ENCODE data around the gene TP53I11. TPM values are rescaled to one million over a fixed set of nuclear protein-coding genes. Genes with fewer than 3 reads are reported as not detected.

TP53I11 gene
- total and polyA plus RNA-seq, 9 of the 15 experiments (the other 6 are each of a cell fraction or from before 2014, with no cell fraction given): 0.14 to 2.5 (median 1.2) TPM; not detected in 2

- H3K27me3 ChIP-seq (ENCODE audit: control insufficient read depth in 2 of 2, insufficient read depth in 2 of 2, low read length in 2 of 2): peaks cover 7 to 55% of the 10 kb centered on the region in 2 experiments; a peak in 3 of 5 replicates
- no peaks in the 10 kb centered on the region for H3K79me2 ChIP-seq (ENCODE audit: control insufficient read depth, insufficient read depth, low read length)
- intact Hi-C loops (cut with micrococcal nuclease): no loop called here
- peaks cover 7% of the 10 kb centered on the region; the same call in 1 of the 2 replicates for H4K20me1 ChIP-seq (replicated peaks; ENCODE audit: control insufficient read depth, insufficient read depth, low read length)
- BruUV-seq (replicated peaks): no TSS peak
- ChIA-PET POLR2A (interaction anchor here (1.0 kb wide), 1 partner anchor 249 kb away, joined by 5 read pairs; no protein-coding TSS in a partner anchor), CTCF (ENCODE audit: low intra/inter-chr PET ratio) (no interaction called here)
- TF ChIP-seq MGA (IDR thresholded peaks at IDR 0.05) (no peak), ZNF639 (CRISPR knock-in tag; conservative IDR thresholded peaks at IDR 0.05 in 1 of 2, IDR thresholded peaks at IDR 0.05 in 1 of 2) (no peak), ZNF133 (CRISPR knock-in tag; IDR thresholded peaks at IDR 0.05) (no peak), MTA1 (IDR thresholded peaks at IDR 0.05; ENCODE audit: borderline replicate concordance) (no peak), ZKSCAN8 (CRISPR knock-in tag; IDR thresholded peaks at IDR 0.05) (no peak), ZNF124 (CRISPR knock-in tag; IDR thresholded peaks at IDR 0.05) (no peak)
- in situ Hi-C loops (cut with MboI): no loop called here
- H3K4me1 ChIP-seq (replicated peaks in 1 of 2; ENCODE audit: control insufficient read depth in 2 of 2, insufficient read depth in 2 of 2, low read length in 2 of 2): no peaks in the 10 kb centered on the region
- no peak overlapping the region for H3K4me2 ChIP-seq (ENCODE audit: insufficient read depth, low read length)
- no peak for DNase-seq (ENCODE audit: extremely low read depth in 1 of 4, low spot score in 3 of 4)
- no peaks in the 10 kb centered on the region for H3K36me3 ChIP-seq (ENCODE audit: control insufficient read depth, insufficient read depth, low read length)
- H3K9me3 ChIP-seq (replicated peaks; ENCODE audit: control insufficient read depth, insufficient read depth, low read depth, low read length): no peaks in the 10 kb centered on the region
- no peak for ATAC-seq
- no peak overlapping the region for H3K27ac ChIP-seq (ENCODE audit: extremely low read depth, low read depth, low read length)
- no peak overlapping the region for H3K9ac ChIP-seq (ENCODE audit: insufficient read depth in 1 of 2, low read depth in 2 of 2, low read length in 2 of 2)
- H3K9me1 ChIP-seq (ENCODE audit: control insufficient read depth, insufficient read depth, low read length): no peaks in the 10 kb centered on the region
- no peak overlapping the region for H3K4me3 ChIP-seq
- WGBS (ENCODE audit: insufficient coverage, low coverage, missing lambda C conversion rate): 0% methylated on average over 2 of the region's 3 CpGs
- H2AFZ ChIP-seq (ENCODE audit: low read depth, low read length): no peak overlapping the region
- FAIRE-seq: no peak
These were observed 63.0 kb downstream of the TP53I11 start for GRCh38 chr11:44887636-44888035.

All from K562 (cell line).